Hepatocyte (in vitro differentiated cells): ENCODE data around the gene KCNIP3.

Experiments used
- EZH2 ChIP-seq: fragments of 200-600 bp; sonication (generic); IDR thresholded peaks from 2 replicates; pipeline ENCODE4 v1.6.1; 2016; ENCODE audit warnings: antibody characterized with exemption, mild to moderate bottlenecking, borderline replicate concordance
- TF ChIP-seq, protein P1 (sequence below): fragments of 200-600 bp; sonication (generic); IDR thresholded peaks from 2 replicates; pipeline ENCODE4 v1.5.1; 2016; ENCODE audit warnings: antibody characterized with exemption, mild to moderate bottlenecking; ENCODE audit not compliant: poor library complexity

DNA sequence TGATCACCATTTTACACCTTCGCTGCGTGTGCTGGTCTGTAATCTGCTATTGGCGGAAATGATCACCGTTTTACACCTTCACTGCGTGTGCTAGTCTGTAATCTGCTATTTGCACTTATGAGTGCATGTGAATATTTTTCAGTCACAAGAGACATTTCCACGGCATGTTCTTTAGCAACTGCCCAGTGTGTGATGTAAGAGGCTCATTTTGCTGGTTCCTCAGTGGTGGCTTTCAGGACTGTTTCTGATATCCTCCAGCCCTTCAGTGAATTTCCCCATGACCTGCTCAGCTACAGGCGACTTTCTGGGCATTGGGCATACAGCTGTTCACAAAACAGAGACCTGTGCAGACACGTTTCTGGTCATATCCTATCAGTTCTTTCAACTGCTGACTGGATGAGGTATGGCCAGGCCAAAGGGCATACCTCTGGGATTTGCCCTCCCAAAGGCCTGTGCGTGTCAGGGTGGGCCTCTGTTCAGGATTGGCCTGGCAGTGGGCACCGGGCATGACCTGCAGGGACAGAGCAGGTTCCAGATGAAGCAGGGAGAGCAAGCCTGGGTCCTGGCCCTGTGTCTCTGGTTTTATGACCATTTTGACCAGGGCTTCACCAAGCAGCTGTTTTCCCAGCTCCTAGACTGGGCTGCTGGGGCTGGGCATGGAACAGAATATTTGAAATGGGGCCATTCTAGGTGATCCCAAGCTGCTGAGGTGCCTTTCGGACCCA, 23.4 kb upstream of the KCNIP3 start:
- TF ChIP-seq, protein P1, sequence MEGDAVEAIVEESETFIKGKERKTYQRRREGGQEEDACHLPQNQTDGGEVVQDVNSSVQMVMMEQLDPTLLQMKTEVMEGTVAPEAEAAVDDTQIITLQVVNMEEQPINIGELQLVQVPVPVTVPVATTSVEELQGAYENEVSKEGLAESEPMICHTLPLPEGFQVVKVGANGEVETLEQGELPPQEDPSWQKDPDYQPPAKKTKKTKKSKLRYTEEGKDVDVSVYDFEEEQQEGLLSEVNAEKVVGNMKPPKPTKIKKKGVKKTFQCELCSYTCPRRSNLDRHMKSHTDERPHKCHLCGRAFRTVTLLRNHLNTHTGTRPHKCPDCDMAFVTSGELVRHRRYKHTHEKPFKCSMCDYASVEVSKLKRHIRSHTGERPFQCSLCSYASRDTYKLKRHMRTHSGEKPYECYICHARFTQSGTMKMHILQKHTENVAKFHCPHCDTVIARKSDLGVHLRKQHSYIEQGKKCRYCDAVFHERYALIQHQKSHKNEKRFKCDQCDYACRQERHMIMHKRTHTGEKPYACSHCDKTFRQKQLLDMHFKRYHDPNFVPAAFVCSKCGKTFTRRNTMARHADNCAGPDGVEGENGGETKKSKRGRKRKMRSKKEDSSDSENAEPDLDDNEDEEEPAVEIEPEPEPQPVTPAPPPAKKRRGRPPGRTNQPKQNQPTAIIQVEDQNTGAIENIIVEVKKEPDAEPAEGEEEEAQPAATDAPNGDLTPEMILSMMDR: no peak
- no peak for TF ChIP-seq EZH2
